LNCAP (cell line): Measurements from ENCODE around the gene TMEM181.

ENCODE experiments used
- TF ChIP-seq, protein P1 (sequence below): fragments of 450-650 bp; IDR thresholded peaks from 2 replicates; pipeline ENCODE4 v1.5.1; 2017; ENCODE audit warnings: mild to moderate bottlenecking

The TMEM181 gene

DNA sequence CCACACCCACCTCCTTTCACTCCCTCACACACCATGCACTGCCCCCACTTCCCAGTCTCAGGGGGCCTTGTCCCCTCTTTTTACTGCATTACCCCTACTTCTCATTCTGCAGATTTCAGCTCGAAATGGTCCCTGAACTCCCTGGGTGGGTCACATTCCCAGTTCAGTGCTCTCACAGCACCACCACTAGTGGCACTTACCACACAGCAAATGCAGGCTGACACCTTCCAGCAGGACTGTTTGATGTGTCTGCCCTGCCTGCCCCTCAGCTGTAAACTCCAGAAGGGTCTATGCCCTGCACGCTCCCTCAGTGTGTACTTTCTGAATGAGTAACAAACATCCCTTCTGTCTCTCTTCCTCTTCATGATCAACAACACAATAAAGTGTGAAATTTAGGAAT is 80.6 kb downstream of the TMEM181 start:
- TF ChIP-seq, protein P1, sequence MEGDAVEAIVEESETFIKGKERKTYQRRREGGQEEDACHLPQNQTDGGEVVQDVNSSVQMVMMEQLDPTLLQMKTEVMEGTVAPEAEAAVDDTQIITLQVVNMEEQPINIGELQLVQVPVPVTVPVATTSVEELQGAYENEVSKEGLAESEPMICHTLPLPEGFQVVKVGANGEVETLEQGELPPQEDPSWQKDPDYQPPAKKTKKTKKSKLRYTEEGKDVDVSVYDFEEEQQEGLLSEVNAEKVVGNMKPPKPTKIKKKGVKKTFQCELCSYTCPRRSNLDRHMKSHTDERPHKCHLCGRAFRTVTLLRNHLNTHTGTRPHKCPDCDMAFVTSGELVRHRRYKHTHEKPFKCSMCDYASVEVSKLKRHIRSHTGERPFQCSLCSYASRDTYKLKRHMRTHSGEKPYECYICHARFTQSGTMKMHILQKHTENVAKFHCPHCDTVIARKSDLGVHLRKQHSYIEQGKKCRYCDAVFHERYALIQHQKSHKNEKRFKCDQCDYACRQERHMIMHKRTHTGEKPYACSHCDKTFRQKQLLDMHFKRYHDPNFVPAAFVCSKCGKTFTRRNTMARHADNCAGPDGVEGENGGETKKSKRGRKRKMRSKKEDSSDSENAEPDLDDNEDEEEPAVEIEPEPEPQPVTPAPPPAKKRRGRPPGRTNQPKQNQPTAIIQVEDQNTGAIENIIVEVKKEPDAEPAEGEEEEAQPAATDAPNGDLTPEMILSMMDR = no peak

GRCh38 chr6:158642097-158642601 is 82.3 kb downstream of the TMEM181 start:
- TF ChIP-seq, protein P1 = no peak

- TF ChIP-seq, protein P1 = no peak
Measured at GRCh38 chr6:158643836-158644230, 83.9 kb downstream of the TMEM181 start.

GRCh38 chr6:158644231-158645063 is 84.6 kb downstream of the TMEM181 start, which contains the start of gene DYNLT1:
DYNLT1 (minus strand) TSS chr6:158644743; CDS start chr6:158644708, 35 bp downstream.
- TF ChIP-seq, protein P1 = no peak

- TF ChIP-seq, protein P1 = no peak
Measured at GRCh38 chr6:158645064-158646022, 85.5 kb downstream of the TMEM181 start.

GRCh38 chr6:158646023-158646910 is 86.4 kb downstream of the TMEM181 start:
- TF ChIP-seq, protein P1 = no peak

GRCh38 chr6:158647501-158647900 is 87.6 kb downstream of the TMEM181 start:
- TF ChIP-seq, protein P1 = no peak
